Hepatocyte (in vitro differentiated cells): ENCODE data around the gene JAKMIP3. TPM values are rescaled to one million over a fixed set of nuclear protein-coding genes. Genes with fewer than 3 reads are reported as not detected.

Experiments used
- DNase-seq: peaks from one replicate; pipeline ENCODE4 v3.0.0-alpha.2; 2016; ENCODE audit warnings: low spot score
- H2AFZ ChIP-seq: fragments of 200-600 bp; sonication (generic); 2 replicates; pipeline ENCODE4 v1.6.0; 2016; ENCODE audit warnings: antibody characterized with exemption, mild to moderate bottlenecking
- H3K27ac ChIP-seq: fragments of 200-600 bp; sonication (generic); 2 replicates; pipeline ENCODE4 v1.5.1; 2016; ENCODE audit warnings: mild to moderate bottlenecking
- H3K27me3 ChIP-seq: fragments of 200-600 bp; sonication (generic); 2 replicates; pipeline ENCODE4 v1.6.1; 2016
- H3K36me3 ChIP-seq: fragments of 200-600 bp; sonication (generic); replicated peaks from 2 replicates; pipeline ENCODE4 v1.5.1; 2016; ENCODE audit warnings: low read depth; ENCODE audit not compliant: insufficient read depth
- H3K4me1 ChIP-seq: fragments of 200-600 bp; sonication (generic); 2 replicates; pipeline ENCODE4 v1.5.1; 2016; ENCODE audit warnings: mild to moderate bottlenecking, moderate library complexity; ENCODE audit not compliant: insufficient read depth
- H3K4me2 ChIP-seq: fragments of 200-600 bp; sonication (generic); 2 replicates; pipeline ENCODE4 v1.6.0; 2016
- H3K4me3 ChIP-seq: fragments of 200-600 bp; sonication (generic); 2 replicates; pipeline ENCODE4 v1.5.1; 2016; ENCODE audit warnings: mild to moderate bottlenecking
- H3K79me2 ChIP-seq: fragments of 200-600 bp; sonication (generic); 2 replicates; pipeline ENCODE4 v1.6.0; 2017; ENCODE audit warnings: mild to moderate bottlenecking
- H3K9me2 ChIP-seq: fragments of 200-600 bp; sonication (generic); replicated peaks from 2 replicates; pipeline ENCODE4 v1.6.0; 2017; ENCODE audit warnings: mild to moderate bottlenecking; ENCODE audit not compliant: insufficient read depth
- H3K9me3 ChIP-seq: fragments of 200-600 bp; sonication (generic); 2 replicates; pipeline ENCODE4 v1.5.1; 2016; ENCODE audit warnings: low read depth, mild to moderate bottlenecking
- H4K20me1 ChIP-seq: fragments of 200-600 bp; sonication (generic); 2 replicates; pipeline ENCODE4 v1.6.0; 2016; ENCODE audit warnings: mild to moderate bottlenecking; ENCODE audit not compliant: insufficient read depth, poor library complexity, severe bottlenecking
- EZH2 ChIP-seq: fragments of 200-600 bp; sonication (generic); IDR thresholded peaks from 2 replicates; pipeline ENCODE4 v1.6.1; 2016; ENCODE audit warnings: antibody characterized with exemption, mild to moderate bottlenecking, borderline replicate concordance
- EZH2phosphoT487 ChIP-seq: fragments of 200-600 bp; sonication (generic); IDR thresholded peaks from one replicate; pipeline ENCODE4 v1.6.1; 2018; ENCODE audit warnings: antibody characterized with exemption, mild to moderate bottlenecking, low read depth, moderate library complexity; ENCODE audit not compliant: unreplicated experiment, severe bottlenecking
- WGBS: methylation state at CpG from one replicate; pipeline ENCODE4 v1.1.6; 2016; ENCODE audit warnings: low lambda C conversion rate; ENCODE audit errors: missing lambda C conversion rate; 5-methylcytosine and 5-hydroxymethylcytosine counted together
- polyA plus RNA-seq: library from polyadenylated mRNA; unstranded; fragments of >200 nt; fragmentation: Nextera tagmentation; extraction: Ambion mirVana; gene quantifications from 2 replicates; pipeline ENCODE4 v1.2.1, GENCODE V29; 2016
- total RNA-seq: library from RNA; depleted of rRNA; stranded (reverse); fragments of >200 nt; gene quantifications from 2 replicates; pipeline ENCODE4 v1.2.3, GENCODE V29; 2014
- TF ChIP-seq, protein P1 (sequence below): fragments of 200-600 bp; sonication (generic); IDR thresholded peaks from 2 replicates; pipeline ENCODE4 v1.5.1; 2016; ENCODE audit warnings: antibody characterized with exemption, mild to moderate bottlenecking; ENCODE audit not compliant: poor library complexity

Gene JAKMIP3
- total and polyA plus RNA-seq, 2 experiments from 2014 or later, result 0.02 to 0.10 TPM

- Histone ChIP-seq H3K79me2 (no peaks in the 10 kb centered on the region), H3K36me3 (no peaks in the 10 kb centered on the region), H3K27me3 (no peaks in the 10 kb centered on the region), H2AFZ (no peak overlapping the region), H3K9me2 (no peaks in the 10 kb centered on the region), H3K9me3 (no peaks in the 10 kb centered on the region), H3K4me1 (peaks cover 8% of the 10 kb centered on the region), H3K4me2 (no peak overlapping the region), H4K20me1 (no peaks in the 10 kb centered on the region), H3K27ac (no peak overlapping the region), H3K4me3 (no peak overlapping the region)
- TF ChIP-seq, protein P1, sequence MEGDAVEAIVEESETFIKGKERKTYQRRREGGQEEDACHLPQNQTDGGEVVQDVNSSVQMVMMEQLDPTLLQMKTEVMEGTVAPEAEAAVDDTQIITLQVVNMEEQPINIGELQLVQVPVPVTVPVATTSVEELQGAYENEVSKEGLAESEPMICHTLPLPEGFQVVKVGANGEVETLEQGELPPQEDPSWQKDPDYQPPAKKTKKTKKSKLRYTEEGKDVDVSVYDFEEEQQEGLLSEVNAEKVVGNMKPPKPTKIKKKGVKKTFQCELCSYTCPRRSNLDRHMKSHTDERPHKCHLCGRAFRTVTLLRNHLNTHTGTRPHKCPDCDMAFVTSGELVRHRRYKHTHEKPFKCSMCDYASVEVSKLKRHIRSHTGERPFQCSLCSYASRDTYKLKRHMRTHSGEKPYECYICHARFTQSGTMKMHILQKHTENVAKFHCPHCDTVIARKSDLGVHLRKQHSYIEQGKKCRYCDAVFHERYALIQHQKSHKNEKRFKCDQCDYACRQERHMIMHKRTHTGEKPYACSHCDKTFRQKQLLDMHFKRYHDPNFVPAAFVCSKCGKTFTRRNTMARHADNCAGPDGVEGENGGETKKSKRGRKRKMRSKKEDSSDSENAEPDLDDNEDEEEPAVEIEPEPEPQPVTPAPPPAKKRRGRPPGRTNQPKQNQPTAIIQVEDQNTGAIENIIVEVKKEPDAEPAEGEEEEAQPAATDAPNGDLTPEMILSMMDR, result no peak
- TF ChIP-seq EZH2 (no peak), EZH2phosphoT487 (no peak)
- WGBS, result 91% methylated on average over 3 of the region's 3 CpGs
- no peak for DNase-seq
These were observed 5.0 kb downstream of the JAKMIP3 start for GRCh38 chr10:132070724-132071123.

DNA sequence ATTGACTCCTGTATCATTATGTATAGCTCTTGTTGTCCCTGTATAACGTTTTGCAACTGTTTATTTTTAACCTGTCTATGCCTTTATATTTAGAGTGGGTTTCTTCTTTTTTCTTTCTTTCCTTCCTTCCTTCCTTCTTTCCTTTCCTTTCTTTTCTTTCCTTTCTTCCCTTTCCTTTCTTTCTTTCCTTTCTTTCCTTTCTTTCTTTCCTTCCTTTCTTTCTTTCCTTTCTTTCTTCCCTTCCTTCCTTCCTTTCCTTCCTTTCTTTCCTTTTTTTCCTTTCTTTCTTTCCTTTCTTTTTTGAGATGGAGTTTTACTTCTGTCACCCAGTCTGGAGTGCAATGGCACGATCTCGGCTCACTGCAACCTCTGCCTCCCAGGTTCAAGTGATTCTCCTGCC, 5.9 kb downstream of the JAKMIP3 start:
- WGBS, result 83% methylated on average over 3 of the region's 3 CpGs

DNA sequence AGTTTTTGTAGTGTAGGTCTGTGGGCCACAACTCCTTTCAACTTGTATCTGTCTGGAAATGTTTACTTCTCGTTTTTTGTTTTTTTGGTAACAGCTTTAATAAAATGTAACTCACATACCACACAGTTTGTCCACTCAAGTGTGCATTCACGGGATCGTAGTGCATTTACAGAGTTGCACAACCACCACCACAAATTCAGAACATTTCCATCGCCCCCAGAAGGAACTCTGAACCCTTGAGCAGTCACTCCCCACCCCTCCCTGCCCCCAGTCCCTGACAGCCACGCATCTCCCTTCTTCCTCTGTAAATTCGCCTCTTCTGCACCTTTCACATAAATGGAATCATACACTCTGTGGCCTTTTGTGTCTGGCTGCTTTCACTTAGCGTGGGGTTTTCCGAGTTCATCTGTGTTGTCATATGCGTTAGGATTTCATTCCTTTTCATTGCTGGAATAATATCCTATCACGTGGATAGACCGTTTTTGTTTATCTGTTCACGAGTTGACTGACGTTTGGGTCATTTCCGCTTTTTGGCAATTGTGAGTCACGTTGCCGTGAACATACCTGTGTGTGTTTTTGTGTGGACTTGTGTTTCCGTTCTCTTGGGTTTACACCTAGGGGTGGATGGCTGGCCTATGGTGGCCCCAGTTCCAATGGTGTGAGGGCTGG, 10.3 kb downstream of the JAKMIP3 start:
- H3K27me3 ChIP-seq, result no peaks in the 10 kb centered on the region
- H2AFZ ChIP-seq, result no peak overlapping the region
- H4K20me1 ChIP-seq, result no peaks in the 10 kb centered on the region
- no peaks in the 10 kb centered on the region for H3K4me1 ChIP-seq
- no peaks in the 10 kb centered on the region for H3K9me3 ChIP-seq
- H3K27ac ChIP-seq, result no peak overlapping the region
- no peak overlapping the region for H3K4me3 ChIP-seq
- TF ChIP-seq, protein P1, result no peak
- no peak for TF ChIP-seq EZH2
- no peak for TF ChIP-seq EZH2phosphoT487
- H3K4me2 ChIP-seq, result no peak overlapping the region
- H3K79me2 ChIP-seq, result no peaks in the 10 kb centered on the region
- no peak for DNase-seq
- 83% methylated on average over 17 of the region's 17 CpGs for WGBS
- H3K36me3 ChIP-seq, result no peaks in the 10 kb centered on the region
- H3K9me2 ChIP-seq, result no peaks in the 10 kb centered on the region

More for the DNA sequence above, 5.9 kb downstream of the JAKMIP3 start:
- H3K27ac ChIP-seq, result no peak overlapping the region
- H3K27me3 ChIP-seq, result no peaks in the 10 kb centered on the region
- no peaks in the 10 kb centered on the region for H4K20me1 ChIP-seq
- H3K9me3 ChIP-seq, result no peaks in the 10 kb centered on the region
- no peaks in the 10 kb centered on the region for H3K36me3 ChIP-seq
- H3K4me3 ChIP-seq, result no peak overlapping the region
- no peaks in the 10 kb centered on the region for H3K79me2 ChIP-seq
- no peak overlapping the region for H2AFZ ChIP-seq
- peaks cover under 1% of the 10 kb centered on the region for H3K4me1 ChIP-seq
- no peaks in the 10 kb centered on the region for H3K9me2 ChIP-seq
- TF ChIP-seq, protein P1, result no peak
- TF ChIP-seq EZH2, result no peak
- no peak for TF ChIP-seq EZH2phosphoT487
- DNase-seq, result no peak
- no peak overlapping the region for H3K4me2 ChIP-seq
